Esophagus squamous epithelium (tissue), 5 donors: Measurements from ENCODE around the gene CALU. TPM values are rescaled to one million over a fixed set of nuclear protein-coding genes. Genes with fewer than 3 reads are reported as not detected.

Experiments used
- DNase-seq: peaks from one replicate; lab custom pipeline; 2025; lab: John Stamatoyannopoulos, UW
- H3K27ac ChIP-seq, 4 donors: fragments of 200-600 bp; sonication (generic); one replicate each; pipeline ENCODE4 v1.5.1; 2016 to 2019; ENCODE audit warnings: mild to moderate bottlenecking in 1 of 4
- H3K27me3 ChIP-seq, 4 donors: fragments of 200-600 bp; sonication (generic); 1 replicate in 3 of 4; 2 replicates in 1 of 4; pipeline versions ENCODE4 v1.5.1 to v1.6.0; 2017 to 2021; ENCODE audit warnings: antibody characterized with exemption in 1 of 4
- H3K36me3 ChIP-seq, 3 donors: fragments of 200-600 bp; sonication (generic); one replicate each; pipeline ENCODE4 v1.5.1; 2016 to 2019
- H3K4me1 ChIP-seq, 3 donors: fragments of 200-600 bp; sonication (generic); one replicate each; pipeline ENCODE4 v1.5.1; 2017 to 2019
- H3K4me3 ChIP-seq, 4 donors: fragments of 200-600 bp; sonication (generic); 1 replicate in 3 of 4; 2 replicates in 1 of 4; pipeline ENCODE4 v1.5.1; 2016 to 2019; ENCODE audit warnings: mild to moderate bottlenecking in 2 of 4, moderate library complexity in 1 of 4
- H3K9me3 ChIP-seq, 3 donors: fragments of 200-600 bp; sonication (generic); one replicate each; pipeline ENCODE4 v1.5.1; 2016 to 2019
- POLR2A ChIP-seq, 4 donors: fragments of 450-650 bp; IDR thresholded peaks; one replicate each; pipeline ENCODE4 v1.6.1; 2017; ENCODE audit warnings: antibody characterized with exemption in 4 of 4, mild to moderate bottlenecking in 4 of 4, moderate library complexity in 3 of 4
- whole genome bisulfite sequencing, 2 donors: methylation state at CpG; one replicate each; pipeline ENCODE4 v1.1.5; 2018; 5-methylcytosine and 5-hydroxymethylcytosine counted together
- intact Hi-C: fragments of 100-400 bp; cut with DNase I; formaldehyde crosslinking; loops from one replicate; pipeline ENCODE4 v1.15.0; 2022
- total RNA-seq, 4 donors: library from RNA; depleted of rRNA; stranded (reverse); fragments of >200 nt; gene quantifications; one replicate each; pipeline ENCODE4 v1.1.0, GENCODE V29; 2016
- TF ChIP-seq, protein P1 (sequence below), 6 experiments: fragments of 450-650 bp in 4 of 6; fragments of 200-600 bp in 2 of 6; sonication (generic) in 2 of 6; IDR thresholded peaks; one replicate each; pipeline ENCODE4 v1.5.1; 2016 to 2019; ENCODE audit warnings: antibody characterized with exemption in 6 of 6, mild to moderate bottlenecking in 4 of 6, moderate library complexity in 4 of 6
- donor health status: DM: yes; HTN: yes; CAD: no.

Gene CALU
- total RNA-seq, 4 donors from 2014 or later = 23.5 to 66.6 (median 50.8) TPM

DNA sequence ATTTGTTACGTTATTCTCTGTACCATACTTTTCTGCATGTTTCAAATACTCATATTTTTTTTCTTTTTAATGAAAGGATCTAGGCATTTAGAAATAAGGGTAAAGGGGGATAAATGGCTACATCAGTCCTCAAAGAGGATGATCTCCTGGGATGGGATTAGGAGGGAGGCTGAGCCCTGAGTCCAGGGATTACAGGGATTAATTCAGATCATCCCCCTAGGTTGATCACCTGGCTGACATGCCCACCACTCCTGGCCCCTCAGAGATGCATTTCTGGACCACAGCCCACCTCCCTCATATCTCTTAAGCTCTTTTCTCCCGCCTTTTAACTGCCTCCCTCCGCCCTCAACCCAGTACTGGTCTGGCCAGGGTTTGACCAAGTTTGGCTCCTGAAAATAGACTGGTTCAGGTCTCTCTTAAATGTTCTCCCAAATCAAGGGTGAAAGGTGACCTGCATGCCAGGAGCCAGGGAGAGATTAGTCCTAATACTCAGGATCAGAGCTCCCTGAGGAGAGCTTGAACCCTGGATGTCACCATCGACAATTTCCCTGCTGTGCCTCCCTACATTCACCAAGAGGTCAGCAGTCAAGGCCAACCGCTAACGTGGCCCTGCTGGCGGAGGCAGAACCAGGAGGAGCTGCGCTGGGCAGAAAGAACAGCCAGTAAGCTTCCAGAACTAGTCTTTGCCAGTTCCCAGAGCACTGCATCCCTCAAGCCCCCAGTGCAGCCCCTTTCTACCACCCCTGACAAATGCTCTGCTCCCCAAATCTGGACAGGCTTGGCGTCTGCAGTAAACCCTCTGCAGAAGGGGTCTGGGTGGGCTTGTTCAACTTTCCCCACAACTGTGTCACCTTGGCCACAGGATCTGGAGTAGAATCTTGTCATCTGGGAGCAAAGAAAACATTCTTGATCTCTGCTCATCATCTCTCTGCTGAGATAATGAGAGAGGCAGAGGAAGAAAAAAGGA is 49.6 kb downstream of the CALU start:
- peaks cover 0 to 27% (median 2%) of the 10 kb centered on the region in 4 donors for H3K27me3 ChIP-seq
- DNase-seq = no peak
- intact Hi-C loops = no loop called here
- no peak overlapping the region for H3K4me3 ChIP-seq
- H3K9me3 ChIP-seq = no peaks in the 10 kb centered on the region
- H3K36me3 ChIP-seq = no peaks in the 10 kb centered on the region
- no peak for TF ChIP-seq POLR2A (IDR thresholded peaks at IDR 0.05)
- TF ChIP-seq, protein P1, sequence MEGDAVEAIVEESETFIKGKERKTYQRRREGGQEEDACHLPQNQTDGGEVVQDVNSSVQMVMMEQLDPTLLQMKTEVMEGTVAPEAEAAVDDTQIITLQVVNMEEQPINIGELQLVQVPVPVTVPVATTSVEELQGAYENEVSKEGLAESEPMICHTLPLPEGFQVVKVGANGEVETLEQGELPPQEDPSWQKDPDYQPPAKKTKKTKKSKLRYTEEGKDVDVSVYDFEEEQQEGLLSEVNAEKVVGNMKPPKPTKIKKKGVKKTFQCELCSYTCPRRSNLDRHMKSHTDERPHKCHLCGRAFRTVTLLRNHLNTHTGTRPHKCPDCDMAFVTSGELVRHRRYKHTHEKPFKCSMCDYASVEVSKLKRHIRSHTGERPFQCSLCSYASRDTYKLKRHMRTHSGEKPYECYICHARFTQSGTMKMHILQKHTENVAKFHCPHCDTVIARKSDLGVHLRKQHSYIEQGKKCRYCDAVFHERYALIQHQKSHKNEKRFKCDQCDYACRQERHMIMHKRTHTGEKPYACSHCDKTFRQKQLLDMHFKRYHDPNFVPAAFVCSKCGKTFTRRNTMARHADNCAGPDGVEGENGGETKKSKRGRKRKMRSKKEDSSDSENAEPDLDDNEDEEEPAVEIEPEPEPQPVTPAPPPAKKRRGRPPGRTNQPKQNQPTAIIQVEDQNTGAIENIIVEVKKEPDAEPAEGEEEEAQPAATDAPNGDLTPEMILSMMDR (IDR thresholded peaks at IDR 0.05) = no peak
- peaks cover 9 to 34% (median 9%) of the 10 kb centered on the region in 3 donors for H3K4me1 ChIP-seq
- 65 to 73% methylated on average over 3 to 4 of the region's 9 CpGs for WGBS, 2 donors
- H3K27ac ChIP-seq = no peak overlapping the region

DNA sequence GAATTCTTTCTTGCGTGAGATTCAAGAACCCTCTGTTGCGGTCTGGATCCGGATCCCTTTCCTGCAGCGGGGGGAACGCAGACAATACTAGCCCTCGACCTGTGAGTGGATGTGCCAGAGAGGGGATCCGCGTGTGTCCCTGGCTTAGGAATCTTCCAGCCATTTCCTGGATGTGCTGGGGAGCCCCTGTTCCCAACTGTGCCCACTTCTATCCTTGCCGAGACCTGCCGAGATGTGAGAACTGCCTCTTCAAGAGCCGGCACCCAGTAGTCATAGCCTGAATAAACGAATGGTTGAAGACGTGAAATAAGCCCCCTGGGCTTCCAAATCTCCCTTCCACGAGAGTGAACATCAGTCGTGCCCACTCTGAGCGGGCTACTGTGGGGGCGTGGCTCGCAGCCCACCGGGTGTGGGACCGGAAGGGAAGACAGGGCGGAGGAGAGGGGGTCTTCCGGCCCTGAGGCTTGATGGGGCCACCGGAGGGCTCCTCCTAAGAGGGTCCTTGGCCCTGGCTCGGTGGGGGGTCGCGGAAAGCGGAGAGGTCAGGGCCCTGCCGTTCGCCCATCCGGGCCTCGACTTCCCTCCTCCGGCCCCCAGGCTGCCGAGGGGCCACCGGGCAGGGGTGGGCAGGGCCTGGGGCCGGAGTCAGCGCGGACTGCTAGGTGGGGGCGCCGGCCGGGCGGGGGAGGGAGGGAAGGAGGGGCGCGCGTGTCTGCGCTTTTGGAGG is 51.3 kb downstream of the CALU start:
- peak overlapping the region; percentile 61 to 90 (median 76) for H3K4me3 ChIP-seq
- TF ChIP-seq, protein P1 (IDR thresholded peaks at IDR 0.05) = no peak
- TF ChIP-seq POLR2A (IDR thresholded peaks at IDR 0.05) = no peak
- H3K27ac ChIP-seq = peak overlapping the region; percentile 35 to 71 (median 66)
- no peak for DNase-seq
- H3K9me3 ChIP-seq = no peaks in the 10 kb centered on the region
- intact Hi-C loops = no loop called here
- WGBS, 2 donors = 32 to 42% methylated on average over 11 to 12 of the region's 45 CpGs
- no peaks in the 10 kb centered on the region for H3K36me3 ChIP-seq
- peaks cover 0 to 27% (median 2%) of the 10 kb centered on the region in 4 donors for H3K27me3 ChIP-seq
- H3K4me1 ChIP-seq = peaks cover 9 to 34% (median 9%) of the 10 kb centered on the region in 3 donors

DNA sequence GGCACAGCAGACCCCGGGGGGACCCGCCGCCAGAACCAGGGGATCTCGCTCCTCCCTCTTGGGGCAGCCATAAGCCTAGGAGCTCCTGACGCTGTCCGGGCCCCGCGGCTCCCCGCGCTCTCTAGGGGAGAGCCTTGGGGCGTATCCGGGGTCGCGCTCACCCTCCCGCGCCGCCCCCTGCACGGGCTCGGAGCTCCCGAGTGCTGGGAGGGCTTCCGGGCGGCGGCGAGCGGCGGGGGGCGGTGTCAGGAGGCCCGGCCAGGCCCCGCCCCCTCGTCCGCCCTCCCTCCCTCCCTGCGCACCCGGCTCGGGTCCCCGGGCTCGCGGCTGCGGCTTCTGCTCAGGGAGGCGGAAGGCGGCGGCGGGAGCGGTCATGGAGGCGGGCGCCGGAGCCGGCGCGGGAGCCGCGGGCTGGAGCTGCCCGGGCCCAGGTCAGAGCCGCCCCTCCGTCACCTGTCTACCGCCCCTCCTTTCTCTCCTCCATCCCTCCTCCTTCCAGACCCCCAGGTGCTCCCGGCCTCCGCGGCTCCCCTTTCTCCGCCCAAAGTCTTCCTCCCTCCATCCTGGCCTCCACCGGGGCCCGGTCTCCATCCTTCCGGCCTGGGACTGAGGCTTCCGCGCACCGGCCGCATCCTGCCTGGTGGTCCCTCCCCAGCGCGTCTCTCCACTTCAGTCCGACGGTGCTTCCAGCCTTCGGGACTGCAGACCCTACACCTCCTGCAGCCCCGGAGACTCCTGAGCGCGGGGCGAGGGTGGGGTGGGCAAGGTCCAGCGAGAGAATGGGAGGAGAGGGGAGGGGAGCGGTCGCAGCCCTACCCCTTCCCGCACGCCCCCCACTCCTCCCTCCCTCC is 52.2 kb downstream of the CALU start, which contains the start of gene CCDC136:
TSS of gene CCDC136 (plus strand) at position 848 of the 851 bp plus-strand sequence. CDS start 444 bp downstream, outside the sequence.
- Histone ChIP-seq H3K36me3 (no peaks in the 10 kb centered on the region), H3K4me1 (peaks cover 9 to 34% (median 9%) of the 10 kb centered on the region in 3 donors), H3K9me3 (no peaks in the 10 kb centered on the region), H3K27me3 (peaks cover 0 to 27% (median 2%) of the 10 kb centered on the region in 4 donors), H3K4me3 (peak within 1 kb of the TSS; percentile 61 to 90 (median 76)), H3K27ac (peak within 1 kb of the TSS; percentile 35 to 71 (median 66))
- WGBS, 2 donors = 1 to 3% methylated on average over 23 to 26 of the region's 80 CpGs
- intact Hi-C loops = no loop called here
- peak in 2 of 4 donors; percentile 19 to 42 for TF ChIP-seq POLR2A (IDR thresholded peaks at IDR 0.05)
- TF ChIP-seq, protein P1 (IDR thresholded peaks at IDR 0.05) = no peak
- no peak for DNase-seq

DNA sequence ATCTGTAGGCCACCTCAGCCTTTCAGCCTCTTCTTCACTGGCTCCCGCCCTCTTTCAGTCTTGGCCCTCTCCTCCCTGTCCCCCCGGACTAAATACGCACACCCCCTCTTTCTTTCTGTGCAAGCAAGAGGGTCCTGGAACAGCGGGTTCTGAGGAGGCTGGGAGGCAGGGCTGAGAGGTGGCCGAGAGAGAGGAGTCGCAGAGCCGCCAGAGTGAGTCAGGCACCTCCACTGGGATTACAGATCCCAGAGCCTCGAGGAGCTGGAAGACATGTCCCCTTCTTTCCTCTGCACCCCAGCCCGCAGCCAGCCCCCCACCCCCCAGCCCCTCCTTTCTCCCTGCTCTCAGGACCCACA is 52.8 kb downstream of the CALU start:
- H3K4me3 ChIP-seq = peak overlapping the region; percentile 61 to 90 (median 76)
- WGBS, 2 donors = 0 to 30% methylated on average over 5 to 7 of the region's 9 CpGs

More for the DNA sequence above, 52.8 kb downstream of the CALU start:
- intact Hi-C loops = no loop called here
- no peak for DNase-seq
- H3K27ac ChIP-seq = peak overlapping the region in 2 of 4 donors; percentile 58 to 65
- no peaks in the 10 kb centered on the region for H3K36me3 ChIP-seq
- TF ChIP-seq POLR2A (IDR thresholded peaks at IDR 0.05) = no peak
- TF ChIP-seq, protein P1 (IDR thresholded peaks at IDR 0.05) = no peak
- peaks cover 0 to 27% (median 2%) of the 10 kb centered on the region in 4 donors for H3K27me3 ChIP-seq
- H3K9me3 ChIP-seq = no peaks in the 10 kb centered on the region
- H3K4me1 ChIP-seq = peaks cover 9 to 34% (median 9%) of the 10 kb centered on the region in 3 donors
